MM.1S (cell line): Measurements from ENCODE around the gene CCDC47.

ENCODE experiments used
- DNase-seq: peaks from one replicate; pipeline ENCODE4 v3.0.0-alpha.2; 2015
- H2AFZ ChIP-seq: fragments of 300-600 bp; sonication (generic); 2 replicates; pipeline ENCODE4 v1.6.0; 2016; ENCODE audit warnings: antibody characterized with exemption, low read length
- H3F3A ChIP-seq: fragments of 300-600 bp; sonication (generic); 2 replicates; pipeline ENCODE4 v1.6.1; 2016; ENCODE audit warnings: mild to moderate bottlenecking, antibody characterized with exemption, low read length, moderate library complexity, mixed read lengths; ENCODE audit not compliant: insufficient read depth
- H3K27ac ChIP-seq: fragments of 300-600 bp; sonication (generic); 2 replicates; pipeline ENCODE4 v1.5.1; 2016; ENCODE audit warnings: mild to moderate bottlenecking, low read length
- H3K27me3 ChIP-seq: fragments of 300-600 bp; sonication (generic); replicated peaks from 2 replicates; pipeline ENCODE4 v1.6.0; 2016; ENCODE audit warnings: low read length; ENCODE audit not compliant: insufficient read depth
- H3K36me3 ChIP-seq: fragments of 300-600 bp; sonication (generic); replicated peaks from 2 replicates; pipeline ENCODE4 v1.6.1; 2016; ENCODE audit warnings: mild to moderate bottlenecking, low read length, mixed read lengths; ENCODE audit not compliant: insufficient read depth
- H3K4me1 ChIP-seq: fragments of 300-600 bp; sonication (generic); 2 replicates; pipeline ENCODE4 v1.6.1; 2016; ENCODE audit warnings: low read length, mixed read lengths
- H3K4me2 ChIP-seq: fragments of 300-600 bp; sonication (generic); 2 replicates; pipeline ENCODE4 v1.6.0; 2016; ENCODE audit warnings: low read depth, low read length
- H3K4me3 ChIP-seq: fragments of 300-600 bp; sonication (generic); 2 replicates; pipeline ENCODE4 v1.5.1; 2016; ENCODE audit warnings: low read length, mixed read lengths
- H3K79me2 ChIP-seq: fragments of 300-600 bp; sonication (generic); 2 replicates; pipeline ENCODE4 v1.6.1; 2016; ENCODE audit warnings: mixed run types, low read length, mixed read lengths
- H3K9ac ChIP-seq: fragments of 300-600 bp; sonication (generic); 2 replicates; pipeline ENCODE4 v1.6.1; 2016; ENCODE audit warnings: low read length, mixed read lengths
- H3K9me2 ChIP-seq: fragments of 300-600 bp; sonication (generic); replicated peaks from 2 replicates; pipeline ENCODE4 v1.6.1; 2016; ENCODE audit warnings: mild to moderate bottlenecking, low read length, mixed read lengths; ENCODE audit not compliant: insufficient read depth
- H3K9me3 ChIP-seq: fragments of 300-600 bp; sonication (generic); replicated peaks from 2 replicates; pipeline ENCODE4 v1.6.1; 2016; ENCODE audit warnings: mild to moderate bottlenecking, low read length, mixed read lengths; ENCODE audit not compliant: insufficient read depth
- H4K20me1 ChIP-seq: fragments of 300-600 bp; sonication (generic); 2 replicates; pipeline ENCODE4 v1.6.1; 2016; ENCODE audit warnings: mild to moderate bottlenecking, low read length, moderate library complexity, mixed read lengths; ENCODE audit not compliant: insufficient read depth
- CTCF ChIP-seq: fragments of 300-600 bp; sonication (generic); IDR thresholded peaks from 2 replicates; pipeline ENCODE4 v1.5.1; 2016; ENCODE audit warnings: antibody characterized with exemption, low read length, mixed read lengths
- EZH2 ChIP-seq: fragments of 300-600 bp; sonication (generic); optimal IDR thresholded peaks from 2 replicates; pipeline ENCODE3; 2017; ENCODE audit warnings: low read depth, mild to moderate bottlenecking, antibody characterized with exemption, low read length, mixed read lengths
- EZH2phosphoT487 ChIP-seq: fragments of 300-600 bp; sonication (generic); IDR thresholded peaks from 2 replicates; pipeline ENCODE4 v1.6.1; 2018; ENCODE audit warnings: antibody characterized with exemption, low read length

Gene CCDC47

GRCh38 chr17:63703029-63703428 lies 70.4 kb downstream of the CCDC47 start:
- Histone ChIP-seq H3K9ac (no peak overlapping the region), H3K79me2 (no peaks in the 10 kb centered on the region), H3K4me3 (no peak overlapping the region), H3K9me3 (no peaks in the 10 kb centered on the region), H2AFZ (no peak overlapping the region), H3K4me2 (no peak overlapping the region), H3K36me3 (no peaks in the 10 kb centered on the region), H4K20me1 (no peaks in the 10 kb centered on the region), H3K4me1 (no peaks in the 10 kb centered on the region), H3K27ac (no peak overlapping the region), H3K27me3 (no peaks in the 10 kb centered on the region), H3K9me2 (no peaks in the 10 kb centered on the region), H3F3A (no peaks in the 10 kb centered on the region)
- DNase-seq: no peak
- no peak for TF ChIP-seq EZH2phosphoT487
- TF ChIP-seq EZH2: no peak
- no peak for TF ChIP-seq CTCF

GRCh38 chr17:63702721-63703015 lies 70.7 kb downstream of the CCDC47 start:
- Histone ChIP-seq H3K9me2 (no peaks in the 10 kb centered on the region), H3K4me3 (no peak overlapping the region), H3K4me1 (peaks cover 2% of the 10 kb centered on the region), H3K9ac (no peak overlapping the region), H3K27ac (no peak overlapping the region), H4K20me1 (no peaks in the 10 kb centered on the region), H3K79me2 (no peaks in the 10 kb centered on the region), H3K9me3 (no peaks in the 10 kb centered on the region), H2AFZ (no peak overlapping the region), H3K4me2 (no peak overlapping the region), H3K27me3 (no peaks in the 10 kb centered on the region), H3F3A (no peaks in the 10 kb centered on the region), H3K36me3 (no peaks in the 10 kb centered on the region)
- TF ChIP-seq EZH2 (no peak), CTCF (no peak), EZH2phosphoT487 (no peak)
- no peak for DNase-seq

- Histone ChIP-seq H3K4me1 (peaks cover 5% of the 10 kb centered on the region), H3K9ac (no peak overlapping the region), H3K36me3 (no peaks in the 10 kb centered on the region), H3K9me3 (no peaks in the 10 kb centered on the region), H3F3A (no peaks in the 10 kb centered on the region), H3K4me3 (no peak overlapping the region), H3K27ac (no peak overlapping the region), H3K79me2 (no peaks in the 10 kb centered on the region), H4K20me1 (no peaks in the 10 kb centered on the region), H2AFZ (no peak overlapping the region), H3K4me2 (no peak overlapping the region), H3K27me3 (no peaks in the 10 kb centered on the region), H3K9me2 (no peaks in the 10 kb centered on the region)
- TF ChIP-seq EZH2phosphoT487: no peak
- TF ChIP-seq CTCF: no peak
- no peak for TF ChIP-seq EZH2
- no peak for DNase-seq
These were observed 71.3 kb downstream of the CCDC47 start for GRCh38 chr17:63701868-63702720.
